Retinal pigment epithelial cell (primary cell): ENCODE data around the gene CAPN2.

Experiments used
- DNase-seq: peaks from one replicate; pipeline ENCODE4 v3.0.0-alpha.2; 2010; ENCODE audit warnings: low read depth
- H3K4me3 ChIP-seq: 2 replicates; pipeline ENCODE4 v1.5.1; 2011; ENCODE audit warnings: mild to moderate bottlenecking, low read length, control low read depth, moderate library complexity
- CTCF ChIP-seq: conservative IDR thresholded peaks from 2 replicates; pipeline ENCODE4 v1.5.1; 2011; ENCODE audit warnings: low read depth, low read length, control low read depth, inconsistent platforms

Gene CAPN2

GRCh38 chr1:223783676-223784075 is 71.3 kb downstream of the CAPN2 start:
- no peak for TF ChIP-seq CTCF
- no peak for DNase-seq
- no peak overlapping the region for H3K4me3 ChIP-seq

- TF ChIP-seq CTCF: no peak
- DNase-seq: no peak
- no peak overlapping the region for H3K4me3 ChIP-seq
These were observed 72.2 kb downstream of the CAPN2 start for GRCh38 chr1:223784541-223784940.

- TF ChIP-seq CTCF: no peak
- no peak for DNase-seq
- H3K4me3 ChIP-seq: no peak overlapping the region
These were observed 73.5 kb downstream of the CAPN2 start for GRCh38 chr1:223785808-223786207.

- no peak for DNase-seq
- H3K4me3 ChIP-seq: no peak overlapping the region
- no peak for TF ChIP-seq CTCF
These were observed 76.5 kb downstream of the CAPN2 start for GRCh38 chr1:223788746-223789415.

GRCh38 chr1:223792046-223792445 is 79.7 kb downstream of the CAPN2 start:
- DNase-seq: no peak
- no peak for TF ChIP-seq CTCF
- no peak overlapping the region for H3K4me3 ChIP-seq

- TF ChIP-seq CTCF: no peak
- no peak for DNase-seq
- no peak overlapping the region for H3K4me3 ChIP-seq
These were observed 81.4 kb downstream of the CAPN2 start for GRCh38 chr1:223793716-223794115.

- DNase-seq: no peak
- TF ChIP-seq CTCF: no peak
- H3K4me3 ChIP-seq: no peak overlapping the region
These were observed 82.0 kb downstream of the CAPN2 start for GRCh38 chr1:223794136-223794880.
